ENCODE results near the gene NLRP10. TPM values are rescaled to one million over a fixed set of nuclear protein-coding genes. Genes with fewer than 3 reads are reported as not detected.
"Not testable (repeated sequence)": the region's sequence is repeated elsewhere in the genome, so short reads cannot be mapped to it uniquely, and the experiment has no call there.

NLRP10 gene
- not detected in 2 replicates for total RNA-seq (2014; rRNA removed; shearing (Covaris generic))
- not detected in 2 replicates for polyA plus RNA-seq (2015; cell fraction: cytosol; rRNA removed)
- not detected in 2 replicates for polyA plus RNA-seq (2015; cell fraction: nucleus; rRNA removed)

GRCh38 chr11:7965386-7965785 lies at the start of gene NLRP10:
Gene NLRP10, minus strand, starts transcription at chr11:7965447. Its CDS starts 1,952 bp downstream, at chr11:7963495.
- in situ Hi-C loops (cut with HindIII; ENCODE audit: low pct_unique_long_range_greater_than_20kb, low sequenced_read_pairs) = no loop called here
- DNase-seq (ENCODE audit: low read depth, low spot score) = no peak

DNA sequence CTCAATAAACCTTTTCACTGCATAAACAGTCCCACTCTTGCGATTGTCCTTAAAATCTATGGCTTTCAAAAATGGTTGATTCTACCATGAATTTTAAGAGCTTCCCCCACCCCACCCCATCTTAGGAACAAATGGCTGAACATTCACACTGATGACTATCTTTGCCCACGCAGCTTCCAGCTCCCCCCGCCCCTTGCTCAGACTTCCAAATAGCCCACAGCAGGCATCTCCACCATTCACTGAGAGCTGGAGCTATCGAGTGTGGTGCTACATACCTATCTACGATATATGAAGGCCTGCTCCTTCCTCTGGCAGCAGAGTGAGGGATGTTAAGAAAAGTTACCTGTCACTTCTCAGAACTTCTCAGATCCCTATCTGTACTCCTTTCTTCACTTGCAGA lies 48.6 kb upstream of the NLRP10 start:
- in situ Hi-C loops (cut with HindIII; ENCODE audit: low pct_unique_long_range_greater_than_20kb, low sequenced_read_pairs) = no loop called here

DNA sequence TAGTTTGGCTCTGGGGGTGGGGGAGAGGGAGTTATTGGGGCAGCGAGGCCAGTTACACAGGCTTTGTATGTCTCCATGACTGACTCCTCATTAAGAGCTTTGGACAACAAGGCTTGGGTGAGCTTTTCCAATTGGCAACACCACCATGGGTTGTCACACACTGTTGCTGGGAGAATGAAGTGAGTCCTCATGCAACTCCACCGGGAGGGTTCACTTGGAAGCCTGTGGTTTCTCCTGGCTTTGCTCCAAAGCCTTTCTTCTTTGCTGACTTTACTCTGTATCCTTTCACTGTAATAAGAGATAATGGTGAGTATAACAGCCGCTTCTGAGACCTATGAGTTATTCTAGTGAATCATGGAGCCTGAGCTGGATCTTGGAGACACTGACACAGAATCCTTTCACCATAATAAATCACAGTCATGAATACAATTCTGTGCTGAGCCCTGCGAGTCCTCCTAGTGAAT lies 46.8 kb upstream of the NLRP10 start:
- no peak for DNase-seq (ENCODE audit: low read depth, low spot score)
- in situ Hi-C loops (cut with HindIII; ENCODE audit: low pct_unique_long_range_greater_than_20kb, low sequenced_read_pairs) = no loop called here

More for the DNA sequence above, 48.6 kb upstream of the NLRP10 start:
- no peak for DNase-seq (ENCODE audit: low read depth, low spot score)

DNA sequence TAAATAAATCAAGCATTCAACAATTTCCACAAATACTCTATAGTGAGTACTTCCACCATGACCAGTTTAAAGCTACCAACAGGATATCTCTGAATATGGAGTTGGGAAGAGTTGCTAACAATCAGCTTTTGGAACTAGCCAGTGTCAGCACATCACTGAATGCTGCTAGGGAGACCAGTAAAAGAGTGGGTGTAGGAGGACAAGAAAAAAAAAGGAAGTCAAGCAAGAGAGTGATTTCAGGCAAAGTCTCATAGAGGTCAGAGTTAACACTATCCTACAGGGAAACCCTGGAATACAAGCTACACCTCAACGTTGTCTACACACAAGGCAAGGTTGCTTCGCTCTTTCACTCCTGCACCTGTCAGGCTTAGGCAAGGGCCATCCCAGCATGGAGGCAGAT lies 46.1 kb upstream of the NLRP10 start:
- DNase-seq (ENCODE audit: low read depth, low spot score) = no peak
- in situ Hi-C loops (cut with HindIII; ENCODE audit: low pct_unique_long_range_greater_than_20kb, low sequenced_read_pairs) = no loop called here

- in situ Hi-C loops (cut with HindIII; ENCODE audit: low pct_unique_long_range_greater_than_20kb, low sequenced_read_pairs) = no loop called here
- no peak for DNase-seq (ENCODE audit: low read depth, low spot score)
Observed at GRCh38 chr11:8009856-8010255, 44.6 kb upstream of the NLRP10 start.

DNA sequence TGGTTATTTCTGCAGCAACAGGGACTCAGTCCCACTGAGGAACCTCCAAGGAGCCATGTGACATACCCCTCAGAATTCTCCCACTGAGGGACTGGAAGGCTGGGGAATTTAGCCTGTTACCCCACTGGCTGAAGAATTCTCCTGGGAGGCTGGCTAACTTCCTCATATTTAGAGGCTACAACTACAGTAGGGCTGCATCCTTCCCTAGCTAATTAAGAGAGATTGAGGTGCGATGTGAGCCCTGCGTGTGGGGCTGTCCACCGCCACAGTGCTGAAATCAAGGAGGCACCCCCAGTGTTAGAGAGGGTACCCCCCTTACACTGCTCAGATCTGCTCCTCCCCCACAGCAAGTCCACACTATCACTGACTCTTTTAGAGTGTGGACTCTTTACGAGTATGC lies 43.0 kb upstream of the NLRP10 start:
- DNase-seq (ENCODE audit: low read depth, low spot score) = no peak
- in situ Hi-C loops (cut with HindIII; ENCODE audit: low pct_unique_long_range_greater_than_20kb, low sequenced_read_pairs) = no loop called here

GRCh38 chr11:8006349-8006977 lies 41.2 kb upstream of the NLRP10 start:
- peak; percentile 82 for DNase-seq (ENCODE audit: low read depth, low spot score)

DNA sequence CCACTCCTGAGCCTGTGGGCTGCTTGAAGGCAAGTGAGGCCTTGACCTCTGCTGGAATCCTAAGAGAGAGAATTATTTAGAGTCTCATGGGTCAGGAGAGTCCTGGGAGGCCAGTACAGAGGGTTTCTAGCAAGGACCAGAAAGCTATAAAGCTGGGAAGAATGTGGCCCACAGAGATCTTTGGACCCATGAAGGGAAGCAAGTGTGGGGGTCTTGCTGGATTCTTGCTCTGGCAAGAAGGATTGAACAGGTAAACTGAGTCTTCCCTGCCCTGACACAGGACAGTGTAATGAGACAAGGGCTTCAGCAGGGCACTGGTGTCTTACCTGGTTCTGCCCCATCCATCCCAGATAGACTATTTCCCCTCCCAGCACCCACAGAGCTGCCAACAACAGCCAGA lies 40.3 kb upstream of the NLRP10 start:
- no peak for DNase-seq (ENCODE audit: low read depth, low spot score)
- in situ Hi-C loops (cut with HindIII; ENCODE audit: low pct_unique_long_range_greater_than_20kb, low sequenced_read_pairs) = no loop called here

More at GRCh38 chr11:8006349-8006977, 41.2 kb upstream of the NLRP10 start:
- in situ Hi-C loops (cut with HindIII; ENCODE audit: low pct_unique_long_range_greater_than_20kb, low sequenced_read_pairs) = no loop called here

- DNase-seq (ENCODE audit: low read depth, low spot score) = no peak
- in situ Hi-C loops (cut with HindIII; ENCODE audit: low pct_unique_long_range_greater_than_20kb, low sequenced_read_pairs) = no loop called here
Observed at GRCh38 chr11:8004008-8004407, 38.8 kb upstream of the NLRP10 start.

DNA sequence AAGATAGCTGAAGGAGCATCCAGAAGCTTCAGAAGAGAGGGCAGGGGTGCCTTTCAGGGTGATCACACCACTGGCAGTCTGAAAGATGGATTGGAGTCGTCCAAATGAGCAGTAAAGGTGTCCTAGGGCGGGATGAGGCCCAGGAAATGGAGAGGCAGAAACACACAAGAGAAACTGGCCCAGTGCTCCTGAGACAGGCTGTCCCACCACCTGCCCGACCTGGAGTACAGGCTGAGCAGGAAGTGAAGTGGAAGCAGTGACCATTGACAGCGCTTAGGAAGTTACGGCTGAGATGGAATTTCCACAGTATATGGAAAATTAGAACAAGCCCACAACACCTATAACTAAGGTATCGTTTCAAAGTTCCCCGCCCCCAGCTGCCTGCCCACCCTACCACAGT lies 37.9 kb upstream of the NLRP10 start:
- in situ Hi-C loops (cut with HindIII; ENCODE audit: low pct_unique_long_range_greater_than_20kb, low sequenced_read_pairs) = no loop called here
- DNase-seq (ENCODE audit: low read depth, low spot score) = no peak

- in situ Hi-C loops (cut with HindIII; ENCODE audit: low pct_unique_long_range_greater_than_20kb, low sequenced_read_pairs) = no loop called here
- no peak for DNase-seq (ENCODE audit: low read depth, low spot score)
Observed at GRCh38 chr11:8002676-8003075, 37.4 kb upstream of the NLRP10 start.

DNA sequence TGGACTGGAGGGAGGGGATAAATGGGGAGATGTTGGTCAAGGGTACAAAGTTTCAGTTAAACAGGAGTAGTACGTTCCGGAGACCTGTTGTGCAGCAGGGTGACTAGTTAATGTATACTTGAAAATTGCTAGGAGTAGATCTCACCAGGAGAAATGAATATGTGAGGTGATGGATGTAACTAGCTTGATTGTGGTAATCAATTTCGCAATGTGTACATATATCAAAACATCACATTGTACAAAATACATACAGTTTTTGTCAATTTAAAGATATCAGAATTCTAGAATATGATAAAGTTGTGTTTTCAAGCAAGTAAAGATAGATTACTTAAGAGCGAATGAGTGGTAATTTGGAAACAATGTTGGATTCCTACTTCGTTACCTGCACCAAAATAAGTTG lies 35.1 kb upstream of the NLRP10 start:
- in situ Hi-C loops (cut with HindIII; ENCODE audit: low pct_unique_long_range_greater_than_20kb, low sequenced_read_pairs) = no loop called here
- no peak for DNase-seq (ENCODE audit: low read depth, low spot score)

DNA sequence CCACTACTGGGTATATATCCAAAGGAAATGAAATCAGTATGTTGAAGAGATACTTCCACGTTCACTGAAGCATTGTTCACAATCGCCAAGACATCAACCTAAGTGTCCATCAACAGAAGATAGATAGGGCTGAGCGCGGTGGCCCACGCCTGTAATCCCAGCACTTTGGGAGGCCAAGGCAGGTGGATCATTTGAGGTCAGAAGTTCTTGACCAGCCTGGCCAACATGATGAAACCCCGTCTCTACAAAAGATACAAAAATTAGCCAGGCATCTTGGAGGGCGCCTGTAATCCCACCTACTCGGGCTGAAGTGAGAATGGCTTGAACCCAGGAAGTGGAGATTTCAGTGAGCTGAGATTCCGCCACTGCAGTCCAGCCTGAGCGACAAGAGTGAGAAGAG lies 34.5 kb upstream of the NLRP10 start:
- no peak for DNase-seq (ENCODE audit: low read depth, low spot score)
- in situ Hi-C loops (cut with HindIII; ENCODE audit: low pct_unique_long_range_greater_than_20kb, low sequenced_read_pairs) = no loop called here

- in situ Hi-C loops (cut with HindIII; ENCODE audit: low pct_unique_long_range_greater_than_20kb, low sequenced_read_pairs) = no loop called here
Observed at GRCh38 chr11:7994581-7995278, 29.5 kb upstream of the NLRP10 start.

DNA sequence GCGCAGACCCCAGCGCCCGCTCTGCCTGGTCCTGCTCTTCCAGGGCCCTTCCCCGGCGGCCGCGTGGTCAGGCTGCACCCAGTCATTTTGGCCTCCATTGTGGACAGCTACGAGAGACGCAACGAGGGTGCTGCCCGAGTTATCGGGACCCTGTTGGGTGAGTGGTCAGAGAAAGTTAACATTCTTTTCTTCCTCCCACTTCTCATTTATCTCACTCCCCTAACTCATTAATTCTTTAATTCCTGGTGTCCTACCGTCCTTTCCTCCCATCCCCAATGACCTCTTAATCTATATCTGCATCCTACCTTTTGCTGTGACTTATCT lies 22.3 kb upstream of the NLRP10 start:
- in situ Hi-C loops (cut with HindIII; ENCODE audit: low pct_unique_long_range_greater_than_20kb, low sequenced_read_pairs); DNase-seq (ENCODE audit: low read depth, low spot score): not testable (repeated sequence)

More at GRCh38 chr11:7994581-7995278, 29.5 kb upstream of the NLRP10 start:
- DNase-seq (ENCODE audit: low read depth, low spot score) = no peak

GRCh38 chr11:7986768-7987559 lies 21.7 kb upstream of the NLRP10 start, which contains the start of gene EIF3F:
Gene EIF3F, plus strand, starts transcription at chr11:7987337. Its CDS starts 16 bp downstream, at chr11:7987353.
- in situ Hi-C loops (cut with HindIII; ENCODE audit: low pct_unique_long_range_greater_than_20kb, low sequenced_read_pairs) = no loop called here
- peak; percentile 99 for DNase-seq (ENCODE audit: low read depth, low spot score)

DNA sequence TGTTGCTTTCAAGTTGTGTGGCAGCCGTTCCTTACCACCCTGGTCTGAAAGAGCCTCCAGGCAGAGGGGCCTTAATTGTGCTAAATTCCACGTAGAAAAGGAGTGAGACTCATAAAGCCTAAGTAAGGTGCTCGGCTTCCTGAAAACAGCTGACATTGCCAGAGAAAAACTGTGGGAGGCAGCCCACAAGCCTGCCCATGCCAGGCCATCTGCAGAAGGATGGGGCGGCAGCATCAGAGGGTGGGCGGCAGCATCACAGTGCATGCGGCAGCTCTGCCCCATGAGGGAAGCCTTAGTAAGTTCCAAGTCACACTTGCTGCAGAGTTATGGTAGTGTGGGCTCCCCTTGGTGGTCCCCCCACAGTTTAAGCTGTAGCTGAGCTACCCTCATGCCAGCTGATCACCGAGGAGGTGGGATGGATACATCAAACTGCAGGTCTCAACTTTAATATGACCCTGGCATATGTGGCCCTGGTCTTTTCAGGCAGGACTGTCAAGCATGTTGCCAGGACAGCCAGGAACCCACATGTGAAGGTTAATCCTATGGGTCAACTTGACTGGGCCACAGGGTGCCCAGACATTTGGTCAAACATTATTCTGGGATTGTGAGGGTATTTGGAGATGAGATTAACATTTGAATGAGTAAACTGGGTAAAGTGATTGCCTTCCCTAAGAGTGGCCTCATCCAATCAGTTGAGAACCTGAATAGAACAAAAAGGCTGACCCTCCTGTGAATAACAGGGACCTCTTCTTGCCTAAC lies 18.8 kb upstream of the NLRP10 start:
- DNase-seq (ENCODE audit: low read depth, low spot score) = no peak
- in situ Hi-C loops (cut with HindIII; ENCODE audit: low pct_unique_long_range_greater_than_20kb, low sequenced_read_pairs) = no loop called here

Measured in SK-MEL-5 (cell line).